ENCODE measurements around the gene MCTP1.

Gene MCTP1

GRCh38 chr5:95284572-95285408, at the start of gene MCTP1:
MCTP1 (minus strand) TSS chr5:95285094.
- peak within 1 kb of the TSS; percentile 53 for H3K4me3 ChIP-seq (ENCODE audit: low read depth, low read length)
- TF ChIP-seq CTCF (IDR thresholded peaks at IDR 0.05; ENCODE audit: low read depth, low read length, missing control alignments): no peak
- DNase-seq (ENCODE audit: low read depth): no peak
- in situ Hi-C loops (cut with HindIII; ENCODE audit: low sequenced_read_pairs): no loop called here

GRCh38 chr5:95332158-95332557, 47.3 kb upstream of the MCTP1 start:
- in situ Hi-C loops (cut with HindIII; ENCODE audit: low sequenced_read_pairs): no loop called here
- no peak for DNase-seq (ENCODE audit: low read depth)
- no peak overlapping the region for H3K4me3 ChIP-seq (ENCODE audit: low read depth, low read length)
- no peak for TF ChIP-seq CTCF (IDR thresholded peaks at IDR 0.05; ENCODE audit: low read depth, low read length, missing control alignments)

GRCh38 chr5:95331358-95331757, 46.5 kb upstream of the MCTP1 start:
- H3K4me3 ChIP-seq (ENCODE audit: low read depth, low read length): no peak overlapping the region
- TF ChIP-seq CTCF (IDR thresholded peaks at IDR 0.05; ENCODE audit: low read depth, low read length, missing control alignments): no peak
- in situ Hi-C loops (cut with HindIII; ENCODE audit: low sequenced_read_pairs): no loop called here
- DNase-seq (ENCODE audit: low read depth): no peak

- DNase-seq (ENCODE audit: low read depth): no peak
- TF ChIP-seq CTCF (IDR thresholded peaks at IDR 0.05; ENCODE audit: low read depth, low read length, missing control alignments): no peak
- no peak overlapping the region for H3K4me3 ChIP-seq (ENCODE audit: low read depth, low read length)
- in situ Hi-C loops (cut with HindIII; ENCODE audit: low sequenced_read_pairs): no loop called here
Observed at GRCh38 chr5:95327211-95327610, 42.3 kb upstream of the MCTP1 start.

- in situ Hi-C loops (cut with HindIII; ENCODE audit: low sequenced_read_pairs): no loop called here
- TF ChIP-seq CTCF (IDR thresholded peaks at IDR 0.05; ENCODE audit: low read depth, low read length, missing control alignments): no peak
- no peak overlapping the region for H3K4me3 ChIP-seq (ENCODE audit: low read depth, low read length)
- no peak for DNase-seq (ENCODE audit: low read depth)
Observed at GRCh38 chr5:95317687-95318086, 32.8 kb upstream of the MCTP1 start.

DNA sequence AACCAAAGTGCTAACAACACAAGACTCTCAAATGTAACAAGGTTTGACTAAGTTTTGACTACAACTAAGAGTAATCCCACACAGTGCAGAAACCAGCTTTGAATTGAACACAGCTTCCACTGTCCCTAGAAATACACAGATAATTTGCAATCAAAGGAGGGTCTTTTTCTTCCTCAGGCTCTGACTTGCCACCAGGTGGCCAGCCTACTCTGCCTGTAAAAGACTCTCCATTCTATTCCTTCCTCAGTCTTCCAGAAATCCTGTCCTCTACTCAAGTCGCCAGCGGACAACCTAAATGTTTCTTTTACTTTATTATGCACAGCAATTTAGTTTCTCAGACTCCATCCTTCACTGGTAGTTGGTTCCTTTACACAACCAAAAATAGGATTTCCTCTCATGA, 32.2 kb upstream of the MCTP1 start:
- in situ Hi-C loops (cut with HindIII; ENCODE audit: low sequenced_read_pairs): no loop called here
- no peak overlapping the region for H3K4me3 ChIP-seq (ENCODE audit: low read depth, low read length)
- peak; percentile 19 for TF ChIP-seq CTCF (IDR thresholded peaks at IDR 0.05; ENCODE audit: low read depth, low read length, missing control alignments)
- no peak for DNase-seq (ENCODE audit: low read depth)
